ENCODE results near the gene CLDN15.

Gene CLDN15

DNA sequence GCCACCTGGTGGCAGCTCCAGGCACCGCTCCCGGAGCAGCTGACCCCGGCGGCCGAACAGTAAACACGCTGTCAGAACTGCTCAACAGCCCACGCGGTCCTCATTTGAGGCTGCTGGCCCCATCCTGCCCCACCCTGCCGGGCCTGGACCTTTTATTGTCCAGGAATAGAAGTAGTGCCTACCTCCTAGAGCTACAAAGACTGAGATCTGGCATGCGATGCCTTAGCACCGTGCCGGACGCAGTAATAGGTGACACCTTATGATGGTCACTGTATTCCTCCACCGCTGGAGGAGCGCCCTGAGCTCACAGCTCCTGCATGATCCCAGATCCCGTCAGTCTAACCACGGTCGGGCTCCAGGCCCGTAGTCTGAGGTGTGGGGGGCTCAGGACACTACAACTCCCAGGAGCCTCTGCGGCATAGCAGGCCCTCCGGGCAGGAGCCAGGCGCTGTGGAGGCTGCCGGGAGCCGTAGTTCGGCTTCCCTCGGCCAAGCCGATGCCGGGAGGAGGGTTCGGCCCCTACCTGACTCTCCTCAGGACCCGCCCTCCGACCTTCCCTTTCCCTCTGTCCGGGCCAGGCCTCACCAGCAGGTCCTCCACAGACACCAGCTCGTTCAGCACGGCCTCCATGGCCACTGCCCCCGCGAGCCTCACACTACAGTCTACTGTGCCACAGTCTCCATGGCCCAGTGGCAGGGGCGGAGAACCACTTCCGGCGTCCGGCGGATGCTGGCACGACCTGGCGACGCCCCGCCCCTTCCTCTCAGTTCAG lies 7.0 kb upstream of the CLDN15 start, which contains the start of gene FIS1:
FIS1 (minus strand) TSS at position 707 of the 772 bp plus-strand sequence; CDS start at position 630, 77 bp downstream.
- DNase-seq (ENCODE audit: extremely low read depth in 1 of 2, low read depth in 1 of 2), result peak; percentile 73 to 86

DNA sequence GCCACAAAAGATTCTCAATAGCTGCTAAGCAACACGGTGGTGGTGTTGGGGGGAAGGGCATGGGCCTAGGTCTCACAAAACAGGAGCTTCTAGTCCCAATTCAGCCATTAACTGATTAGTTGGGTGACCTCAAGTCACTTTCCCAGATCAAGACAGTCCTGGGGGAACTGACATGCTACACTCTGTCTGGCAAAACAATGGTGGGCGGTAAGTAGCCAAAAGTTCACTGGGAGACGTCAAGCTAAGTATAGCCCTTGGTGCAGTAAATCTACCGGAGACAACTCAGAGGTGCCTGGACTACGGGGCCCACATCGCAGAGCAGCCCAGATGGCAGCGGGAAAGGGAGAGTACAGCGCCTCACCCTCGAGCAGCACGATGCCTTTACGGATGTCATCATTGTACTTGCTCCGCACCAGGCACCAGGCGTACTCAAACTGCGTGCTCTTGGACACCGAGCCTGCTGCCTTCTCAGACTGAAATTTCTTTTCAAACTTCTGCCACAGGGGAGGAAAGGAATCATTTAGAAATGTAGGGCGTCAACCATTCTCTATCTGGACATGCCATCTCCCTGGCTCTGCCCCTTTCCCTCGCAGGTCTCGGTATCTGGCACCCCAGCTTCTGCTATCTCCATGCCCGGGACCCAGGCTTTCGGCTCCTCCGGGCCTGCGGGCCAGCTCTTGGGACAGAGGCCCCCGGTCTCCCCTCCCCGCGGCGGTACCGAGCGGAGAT lies 6.2 kb upstream of the CLDN15 start:
- no peak for DNase-seq (ENCODE audit: extremely low read depth in 1 of 2, low read depth in 1 of 2)

DNA sequence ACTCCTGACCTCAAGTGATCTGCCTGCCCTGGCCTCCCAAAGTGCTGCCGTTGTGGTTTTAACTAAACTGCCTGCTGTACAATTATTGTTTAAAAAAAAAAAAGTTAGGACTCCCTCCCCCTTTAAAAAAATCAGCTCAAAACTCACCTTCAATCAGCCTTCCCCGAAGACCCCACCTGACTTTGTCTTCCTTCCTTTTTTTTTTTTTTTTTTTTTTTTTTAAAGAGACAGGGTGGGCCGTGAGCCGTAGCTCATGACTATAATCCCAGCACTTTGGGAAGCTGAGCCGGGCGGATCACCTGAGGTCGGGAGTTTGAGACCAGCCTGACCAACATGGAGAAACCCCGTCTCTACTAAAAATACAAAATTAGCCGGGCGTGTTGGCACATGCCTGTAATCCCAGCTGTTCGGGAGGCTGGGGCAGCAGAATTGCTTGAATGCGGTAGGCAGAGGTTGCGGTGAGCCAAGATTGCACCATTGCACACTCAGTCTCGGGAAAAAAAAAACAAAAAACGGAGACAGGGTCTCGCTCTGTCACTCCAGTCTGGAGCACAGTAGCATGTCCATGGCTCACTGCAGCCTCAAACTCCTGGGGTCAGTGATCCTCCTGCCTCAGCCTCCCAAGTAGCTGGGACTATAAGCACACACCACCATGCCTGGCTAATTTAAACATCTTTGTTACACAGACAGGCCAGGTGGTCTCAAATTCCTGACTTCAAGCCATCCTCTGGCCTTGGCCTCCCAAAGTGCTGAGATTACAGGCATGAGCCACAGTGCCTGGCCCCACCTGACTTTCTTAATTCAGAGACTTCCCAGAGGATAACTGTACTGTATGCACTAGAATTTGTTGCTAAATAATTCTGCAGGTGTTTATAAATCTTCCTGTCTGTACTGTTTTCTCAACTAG lies 4.1 kb upstream of the CLDN15 start:
- no peak for DNase-seq (ENCODE audit: extremely low read depth in 1 of 2, low read depth in 1 of 2)

DNA sequence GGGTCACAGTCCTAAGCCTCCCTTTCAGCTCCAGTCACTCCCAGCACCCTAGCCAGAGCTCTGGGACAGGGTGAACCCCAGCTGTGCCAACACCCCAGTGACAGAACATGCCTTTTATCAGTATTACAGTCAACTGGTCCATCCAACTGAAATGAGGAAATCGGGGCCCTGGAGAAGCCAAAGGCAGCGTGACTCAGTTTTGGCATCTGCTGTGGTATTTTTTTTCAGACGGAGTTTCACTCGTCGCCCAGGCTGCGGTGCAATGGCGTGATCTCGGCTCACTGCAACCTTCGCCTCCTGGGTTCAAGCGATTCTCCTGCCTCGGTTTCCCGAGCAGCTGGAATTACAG lies 3.4 kb upstream of the CLDN15 start:
- no peak for DNase-seq (ENCODE audit: extremely low read depth in 1 of 2, low read depth in 1 of 2)

DNA sequence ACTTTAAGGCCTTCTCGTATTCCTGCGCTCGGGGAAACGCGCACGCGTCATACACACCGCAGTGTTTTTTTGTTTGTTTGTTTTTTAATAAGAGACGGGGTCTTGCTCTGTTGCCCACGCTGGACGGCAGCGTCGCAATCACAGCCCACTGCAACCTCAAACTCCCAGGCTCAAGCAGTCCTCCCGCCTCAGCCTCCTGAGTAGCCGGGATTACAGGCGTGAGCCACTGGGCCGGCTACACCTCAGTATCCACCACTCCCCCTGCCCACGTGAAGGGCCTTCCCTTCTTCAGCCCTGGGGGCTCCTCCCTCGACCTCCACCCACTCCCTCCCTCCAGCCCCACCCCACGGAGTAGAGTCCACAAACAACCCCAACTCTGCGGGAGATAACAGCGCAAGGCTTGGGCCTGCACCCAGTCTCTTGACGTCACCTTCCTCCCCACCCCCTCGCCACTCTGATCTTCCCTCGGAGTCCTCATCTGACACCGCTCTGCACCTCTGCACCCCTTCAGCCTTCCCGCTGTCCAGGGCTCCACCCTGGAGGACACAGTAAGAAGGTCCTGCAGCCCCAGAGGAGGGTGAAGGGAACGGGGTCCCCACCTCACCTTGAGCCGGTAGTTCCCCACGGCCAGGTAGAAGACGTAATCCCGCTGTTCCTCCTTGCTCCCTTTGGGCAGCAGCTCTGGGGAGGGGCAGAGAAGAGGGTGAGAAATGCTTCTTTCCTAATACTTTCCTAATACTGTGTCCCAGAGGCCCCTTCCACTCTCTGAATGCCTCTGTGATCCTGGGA lies 2.8 kb upstream of the CLDN15 start:
- DNase-seq (ENCODE audit: extremely low read depth in 1 of 2, low read depth in 1 of 2), result no peak

DNA sequence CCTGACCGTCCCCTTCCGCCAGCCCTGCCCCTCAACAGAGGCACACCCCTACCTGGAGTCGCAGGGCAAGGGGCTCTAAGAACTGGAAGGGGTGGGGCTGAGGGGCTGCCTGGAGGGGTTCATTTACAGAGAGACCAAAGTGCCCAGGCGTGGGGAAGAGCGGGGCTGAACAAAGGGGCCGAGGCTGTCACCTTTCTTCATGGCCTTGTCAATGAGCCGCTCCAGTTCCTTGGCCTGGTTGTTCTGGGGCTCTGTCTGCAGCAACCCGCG lies 2.3 kb upstream of the CLDN15 start:
- no peak for DNase-seq (ENCODE audit: extremely low read depth in 1 of 2, low read depth in 1 of 2)

DNA sequence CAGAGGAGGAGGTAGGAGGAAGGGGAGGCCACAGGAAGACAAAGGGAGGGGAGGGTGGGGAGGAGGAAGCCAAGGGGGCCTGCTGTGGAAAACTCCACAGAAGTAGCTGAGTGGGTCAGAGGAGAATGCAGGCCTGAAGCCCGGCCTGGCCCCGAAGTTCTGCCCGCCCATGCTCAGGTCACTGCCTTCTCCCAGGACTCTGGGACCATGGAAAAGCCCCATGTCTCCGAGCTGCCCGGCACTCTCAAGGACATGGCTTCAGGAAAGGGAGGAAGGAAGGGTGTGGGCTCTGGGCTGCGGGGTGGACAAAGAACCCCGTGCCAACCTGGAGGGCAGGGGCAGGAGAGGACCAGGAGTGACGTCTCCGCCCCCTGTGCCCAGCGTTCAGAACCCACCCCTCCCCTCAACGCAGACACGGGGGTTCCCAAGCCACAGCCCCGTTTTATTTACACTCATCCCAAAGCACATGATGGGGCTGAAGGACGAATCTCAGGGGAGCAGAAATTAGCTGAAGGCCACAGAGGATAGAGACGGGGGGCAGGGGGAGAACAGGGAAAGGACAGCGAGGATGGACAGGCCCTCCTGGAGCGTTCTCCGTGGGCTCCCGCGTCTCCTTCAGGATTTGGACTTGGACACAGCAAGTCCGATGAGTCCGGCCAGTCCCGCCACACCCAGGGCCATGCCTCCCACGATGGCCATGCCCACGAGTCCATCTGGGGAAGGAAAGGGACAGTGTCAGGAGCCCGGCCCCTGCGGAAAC lies 1.8 kb upstream of the CLDN15 start:
- no peak for DNase-seq (ENCODE audit: extremely low read depth in 1 of 2, low read depth in 1 of 2)

DNA sequence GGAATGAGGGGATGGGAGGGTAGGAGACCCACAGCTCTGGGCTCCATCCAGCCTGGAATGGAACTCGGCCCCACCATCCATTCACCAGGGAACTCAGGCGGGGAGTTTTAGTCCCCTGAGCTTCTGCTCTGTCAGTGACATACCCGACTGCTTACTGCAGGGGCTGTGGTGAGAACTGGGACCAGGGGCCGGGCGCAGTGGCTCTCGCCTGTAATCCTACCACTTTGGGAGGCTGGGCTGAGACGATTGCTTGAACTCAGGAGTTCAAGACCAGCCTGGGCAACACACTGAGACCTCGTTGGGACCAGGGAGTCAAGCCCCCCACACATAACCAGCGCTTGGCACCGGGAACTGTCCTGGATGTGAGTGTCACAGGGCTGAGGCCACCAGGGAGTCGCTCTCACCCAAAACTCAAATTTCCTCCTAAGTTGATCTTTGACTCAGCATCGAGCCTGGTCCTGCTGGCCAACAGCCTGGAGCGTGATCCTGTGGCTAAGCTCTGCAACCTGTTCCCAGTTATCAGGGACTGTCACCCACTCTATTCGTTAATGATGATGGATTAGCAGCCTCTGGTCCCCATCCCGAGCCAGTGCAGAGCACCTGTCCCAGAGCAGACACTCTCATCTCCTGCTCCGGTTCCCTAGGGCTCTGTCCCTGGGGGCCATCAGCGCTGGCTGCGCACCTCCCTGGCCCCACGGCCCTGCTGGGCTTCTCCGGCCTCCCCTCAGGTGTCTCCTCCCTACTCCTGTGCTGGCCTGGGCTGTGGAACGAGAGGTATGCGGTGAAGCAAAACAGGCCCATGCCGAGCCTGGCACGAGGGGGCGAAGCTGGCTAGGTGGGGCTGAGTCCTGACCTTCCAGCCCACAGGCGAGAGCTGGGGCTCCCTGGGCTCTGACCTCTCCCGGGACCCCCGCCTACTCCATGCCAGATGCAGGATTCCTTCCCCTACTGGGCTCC lies 902 bp upstream of the CLDN15 start:
- DNase-seq (ENCODE audit: extremely low read depth in 1 of 2, low read depth in 1 of 2), result no peak

DNA sequence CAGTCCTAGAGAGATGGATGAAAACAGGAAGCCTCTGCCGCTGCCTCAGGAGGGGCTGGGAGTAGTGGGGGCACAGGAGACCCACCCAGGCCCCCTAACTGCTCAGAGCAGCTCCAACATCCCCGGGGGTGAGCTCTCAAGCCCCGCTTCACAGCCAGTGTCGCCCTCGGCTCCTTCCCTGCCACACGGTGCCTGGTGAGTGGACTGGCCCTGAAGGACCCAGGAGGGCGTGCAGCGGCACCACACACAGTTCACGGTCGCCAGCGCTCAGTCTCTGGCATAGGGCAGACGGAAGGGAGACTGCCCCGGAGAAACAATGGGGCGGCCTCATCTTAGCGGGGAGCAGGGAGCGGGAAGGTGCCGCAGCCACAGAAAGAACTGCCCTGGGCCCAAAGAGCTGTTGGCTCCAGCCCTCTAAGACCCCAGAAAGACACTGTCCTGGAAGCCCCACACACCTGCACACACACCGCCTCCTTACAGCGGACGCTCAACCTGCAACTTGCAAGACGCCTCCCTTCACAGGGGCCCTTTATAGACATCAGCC lies 1.2 kb downstream of the CLDN15 start:
- DNase-seq (ENCODE audit: extremely low read depth in 1 of 2, low read depth in 1 of 2), result no peak

DNA sequence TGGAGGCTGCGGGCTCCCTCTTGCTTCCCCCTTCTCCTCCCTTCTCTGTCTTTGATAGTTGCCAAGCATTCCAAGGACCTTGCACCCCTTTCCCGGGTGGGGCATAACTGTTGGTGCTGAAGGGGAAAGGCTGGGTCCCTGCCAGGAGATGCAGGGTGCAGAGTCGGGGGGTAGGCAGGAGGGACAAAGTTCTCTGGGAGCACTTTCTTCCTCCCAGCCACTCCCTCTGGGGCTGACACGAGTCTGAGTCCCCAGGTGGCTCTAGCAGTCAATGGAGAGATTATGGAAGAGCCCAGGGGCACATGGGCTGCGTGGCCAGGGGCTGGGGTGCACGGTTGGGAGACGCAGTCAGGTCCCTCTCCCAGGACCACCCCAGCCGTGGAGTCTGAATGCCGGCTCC lies 2.1 kb downstream of the CLDN15 start:
- DNase-seq (ENCODE audit: extremely low read depth in 1 of 2, low read depth in 1 of 2), result no peak

DNA sequence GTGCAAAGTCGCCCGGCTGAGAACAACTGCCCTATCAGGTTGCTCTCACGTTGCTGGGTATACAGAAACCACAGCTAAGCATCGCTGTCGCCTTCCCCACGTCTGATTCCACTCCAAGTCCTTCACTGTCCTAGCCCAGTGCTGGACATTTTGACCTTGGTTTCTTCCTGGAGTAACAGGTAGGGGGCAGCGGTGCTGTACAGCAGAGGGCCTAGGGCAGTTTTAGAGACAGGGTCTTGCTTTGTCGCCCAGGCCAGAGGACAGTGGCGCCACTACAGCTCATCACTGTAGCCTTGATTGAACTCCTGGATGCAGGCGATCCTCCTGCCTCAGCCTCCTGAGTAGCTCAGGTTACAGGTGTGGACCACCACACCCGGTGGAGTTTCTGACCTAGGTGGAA lies 2.6 kb downstream of the CLDN15 start:
- no peak for DNase-seq (ENCODE audit: extremely low read depth in 1 of 2, low read depth in 1 of 2)

DNA sequence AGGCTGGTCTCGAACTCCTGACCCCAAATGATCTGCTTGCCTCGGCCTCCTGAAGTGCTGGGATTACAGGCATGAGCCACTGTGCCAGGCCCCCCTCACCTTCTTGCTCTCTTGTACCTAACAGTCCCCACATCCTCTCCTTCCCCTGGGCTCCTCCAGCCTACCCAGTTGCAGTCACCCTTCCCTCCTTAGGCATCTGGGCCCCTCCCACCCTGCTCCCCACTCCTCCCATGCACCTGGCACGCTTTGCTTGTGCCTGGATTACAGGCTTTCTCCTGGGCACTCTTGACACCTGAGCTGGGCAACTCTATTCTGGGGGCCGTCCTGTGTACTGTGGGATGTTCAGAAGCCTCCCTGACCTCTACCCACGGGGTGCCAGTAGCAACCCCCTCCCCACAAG lies 3.0 kb downstream of the CLDN15 start:
- no peak for DNase-seq (ENCODE audit: extremely low read depth in 1 of 2, low read depth in 1 of 2)

DNA sequence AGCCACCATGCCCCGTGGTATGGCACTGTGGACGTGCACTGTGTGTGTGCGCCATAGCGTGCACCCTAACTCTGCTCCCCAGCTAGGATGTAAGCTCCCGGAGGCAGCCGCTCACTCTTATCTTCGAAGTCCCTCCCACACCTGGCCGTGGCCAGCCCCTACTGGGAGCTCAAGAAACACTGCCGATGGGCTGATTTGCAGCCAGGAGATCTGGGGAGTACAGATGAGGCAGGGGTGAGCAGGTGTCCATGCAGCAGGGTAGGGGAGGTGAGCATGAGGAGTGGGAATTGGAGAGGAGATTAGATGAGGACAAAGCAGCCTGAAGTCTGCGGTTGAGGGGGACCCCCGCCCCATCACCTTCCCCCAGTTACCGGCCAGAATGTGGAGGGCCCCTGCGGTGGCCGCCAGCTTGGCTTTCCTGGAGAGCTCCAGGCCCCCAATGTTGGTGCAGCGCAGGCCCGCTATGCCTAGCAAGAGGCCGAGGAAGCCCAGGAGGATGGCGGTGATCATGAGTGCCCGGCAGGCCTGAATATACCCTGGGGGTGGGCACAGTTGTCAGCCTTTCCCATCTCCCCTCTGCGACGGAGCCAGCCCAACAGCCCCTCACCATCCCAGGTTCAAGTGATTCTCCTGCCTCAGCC lies 3.6 kb downstream of the CLDN15 start:
- DNase-seq (ENCODE audit: extremely low read depth in 1 of 2, low read depth in 1 of 2), result no peak

DNA sequence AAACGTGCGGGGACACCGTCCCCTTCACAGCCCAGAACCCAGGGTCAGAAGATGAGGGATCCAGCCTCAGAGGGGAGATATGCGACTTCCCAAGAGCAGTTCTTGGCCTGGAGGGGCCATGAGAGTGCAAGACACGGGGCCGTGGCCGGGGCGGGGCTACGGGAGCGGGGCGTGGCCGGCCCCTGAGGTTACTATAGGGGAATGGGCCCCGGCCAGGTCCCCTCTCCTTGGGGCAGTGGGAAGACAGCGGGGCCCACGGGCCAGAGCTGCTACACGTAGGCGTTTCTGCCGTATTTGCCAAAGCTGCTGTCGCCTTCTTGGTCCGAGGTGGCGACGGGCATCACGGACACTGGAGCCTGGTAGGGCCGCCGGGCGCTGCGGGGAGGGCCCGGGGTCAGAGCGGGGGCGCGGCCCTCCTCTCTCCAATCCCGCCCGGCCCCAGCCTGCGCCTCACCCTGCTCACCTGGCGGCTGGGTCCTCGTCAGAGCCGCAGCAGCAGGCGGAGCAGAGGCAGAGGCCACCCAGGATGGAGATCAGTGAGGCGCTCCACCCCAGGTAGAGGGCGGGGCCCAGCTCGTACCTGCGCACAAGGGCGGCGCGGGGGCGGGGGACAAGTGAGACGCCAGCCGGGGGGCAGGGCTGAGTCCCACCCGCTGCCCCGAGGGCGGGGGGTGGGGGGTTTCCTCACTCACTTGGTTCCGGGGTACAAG lies 5.3 kb downstream of the CLDN15 start:
- DNase-seq (ENCODE audit: extremely low read depth in 1 of 2, low read depth in 1 of 2), result no peak

DNA sequence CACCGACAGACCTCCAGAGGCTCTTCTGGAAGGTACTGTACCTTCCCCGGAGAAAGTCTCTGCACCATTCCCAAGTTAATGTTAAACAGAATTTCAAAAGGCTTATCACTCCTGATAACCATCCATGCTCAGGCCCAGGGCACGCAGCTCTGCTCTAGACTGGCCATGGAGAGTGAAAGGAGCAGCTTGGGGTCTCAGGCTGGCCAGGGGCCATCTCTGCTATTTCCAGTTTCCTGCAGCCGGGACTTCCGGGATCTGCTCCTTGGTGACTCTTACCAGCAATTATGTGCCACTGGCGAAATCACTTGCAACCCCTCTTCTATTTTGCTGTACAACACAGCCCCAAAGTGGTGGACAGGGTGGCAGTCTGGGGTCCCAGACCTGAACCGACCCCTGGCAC lies 6.0 kb downstream of the CLDN15 start:
- no peak for DNase-seq (ENCODE audit: extremely low read depth in 1 of 2, low read depth in 1 of 2)

DNA sequence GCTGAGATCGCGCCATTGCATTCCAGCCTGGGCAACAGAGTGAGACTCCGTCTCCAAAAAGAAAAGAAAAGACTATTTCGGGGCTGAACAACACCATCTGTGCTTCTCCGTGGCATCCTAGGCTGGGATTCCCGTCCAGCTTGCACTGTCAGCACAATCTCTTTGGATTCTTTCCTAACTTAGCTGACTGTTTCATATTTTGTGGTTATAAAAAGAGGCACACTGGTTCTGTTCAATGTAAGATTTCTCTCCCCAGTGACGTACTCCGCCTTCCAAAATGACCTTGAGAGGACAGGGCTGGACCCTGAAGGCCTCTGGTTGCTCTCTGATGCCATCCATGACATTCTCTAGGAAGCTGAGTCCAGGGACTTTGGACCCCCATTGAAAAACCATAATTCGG lies 10.9 kb downstream of the CLDN15 start:
- DNase-seq (ENCODE audit: extremely low read depth in 1 of 2, low read depth in 1 of 2), result no peak

DNA sequence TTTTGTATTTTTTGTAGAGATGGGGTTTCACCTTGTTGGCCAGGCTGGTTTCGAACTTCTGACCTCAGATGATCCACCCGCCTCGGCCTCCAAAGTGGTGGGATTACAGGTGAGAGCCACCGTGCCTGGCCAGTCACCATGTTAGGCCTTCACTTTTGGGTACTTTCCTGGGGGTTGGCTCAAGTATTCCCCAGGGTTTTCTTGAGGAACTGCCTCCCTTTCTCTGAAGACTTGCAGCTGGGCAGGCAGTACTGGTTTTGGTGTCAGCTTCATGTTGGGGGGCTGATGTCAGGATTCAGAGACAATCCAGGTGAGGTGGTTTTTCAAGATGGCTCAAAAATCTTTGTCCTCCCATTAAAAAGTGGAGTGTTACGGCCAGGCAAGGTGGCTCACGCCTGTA lies 12.0 kb downstream of the CLDN15 start:
- no peak for DNase-seq (ENCODE audit: extremely low read depth in 1 of 2, low read depth in 1 of 2)

DNA sequence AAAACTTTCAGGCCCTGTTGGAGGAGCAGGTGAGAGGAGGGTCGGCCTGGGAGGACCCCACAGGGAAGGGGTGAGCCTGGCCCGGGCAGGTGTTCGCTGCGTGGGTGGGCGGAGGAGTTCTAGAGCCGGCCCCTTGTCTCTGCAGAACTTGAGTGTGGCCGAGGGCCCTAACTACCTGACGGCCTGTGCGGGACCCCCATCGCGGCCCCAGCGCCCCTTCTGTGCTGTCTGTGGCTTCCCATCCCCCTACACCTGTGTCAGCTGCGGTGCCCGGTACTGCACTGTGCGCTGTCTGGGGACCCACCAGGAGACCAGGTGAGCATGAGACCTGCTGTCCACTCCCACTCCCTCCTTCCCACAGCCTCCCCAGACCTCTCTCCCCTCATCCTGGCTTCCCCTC lies 14.1 kb downstream of the CLDN15 start:
- no peak for DNase-seq (ENCODE audit: extremely low read depth in 1 of 2, low read depth in 1 of 2)
